NCI-H1417 treated with DMSO at 0.1 percent for 48 hours (cell line): ENCODE data around the gene RNF215.

Experiments
- DNase-seq: peaks from one replicate; lab custom pipeline; 2025; lab: John Stamatoyannopoulos, UW

The RNF215 gene

DNA sequence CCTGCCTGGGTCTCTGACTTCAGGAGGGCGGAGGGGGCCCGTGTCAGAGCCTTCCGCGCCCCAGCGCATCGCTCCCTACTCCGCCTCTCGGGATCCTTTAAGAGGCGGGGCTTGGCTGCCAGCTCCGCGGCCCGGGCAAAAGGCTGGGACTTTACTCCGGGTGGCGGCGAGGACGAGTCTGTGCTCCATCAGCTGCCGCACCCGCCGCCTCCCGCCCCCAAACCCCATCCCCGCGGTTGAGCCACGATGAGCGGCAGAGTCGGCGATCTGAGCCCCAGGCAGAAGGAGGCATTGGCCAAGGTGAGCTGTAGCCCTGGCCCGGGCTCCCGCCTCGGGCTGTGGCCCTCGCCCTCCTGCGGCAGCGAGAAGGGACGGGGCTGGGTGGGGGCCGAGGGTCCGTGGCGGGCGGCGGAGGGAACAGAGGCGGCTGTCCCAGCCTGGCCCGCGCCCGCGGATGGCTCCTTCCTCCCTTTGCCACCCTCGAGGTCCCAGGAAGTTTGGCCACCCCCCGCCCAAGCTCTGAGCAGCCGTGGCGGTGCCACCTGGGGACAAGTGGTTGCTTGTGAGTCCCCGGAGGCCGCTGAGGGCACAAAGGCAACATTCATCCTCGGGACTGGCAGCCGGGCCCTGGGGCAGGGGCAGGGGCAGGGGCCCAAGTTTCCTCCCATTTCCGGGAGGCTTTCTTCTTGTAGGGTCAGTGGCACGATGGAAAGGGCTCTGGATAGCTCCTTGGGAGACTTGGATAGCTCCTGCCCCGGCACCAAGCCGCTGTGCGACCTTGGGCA, 9.9 kb upstream of the RNF215 start, which contains the start of gene SEC14L2:
Gene SEC14L2 (plus strand): TSS at position 148 of the 785 bp plus-strand sequence. CDS start 99 bp downstream, at position 247.
- no peak for DNase-seq

DNA sequence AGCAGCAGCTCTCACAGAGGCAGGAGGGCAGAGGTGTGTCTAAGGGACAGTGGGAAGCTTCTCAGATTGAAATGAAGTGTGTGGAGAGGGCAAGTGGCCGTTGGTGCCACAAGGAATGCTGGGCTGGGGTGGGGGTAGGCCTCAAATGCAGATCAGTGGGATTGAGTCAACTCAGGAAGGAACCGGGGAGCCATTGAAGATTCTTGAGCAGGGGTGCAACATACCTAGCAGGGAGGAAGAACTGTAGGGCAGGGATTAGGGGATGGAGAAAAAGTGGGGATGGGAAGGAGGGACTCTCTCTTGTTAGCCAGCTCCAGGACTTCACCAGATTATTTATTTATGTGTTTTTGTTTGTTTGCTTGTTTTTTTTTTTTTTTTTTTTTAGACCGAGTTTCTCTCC, 6.7 kb upstream of the RNF215 start:
- DNase-seq: no peak

DNA sequence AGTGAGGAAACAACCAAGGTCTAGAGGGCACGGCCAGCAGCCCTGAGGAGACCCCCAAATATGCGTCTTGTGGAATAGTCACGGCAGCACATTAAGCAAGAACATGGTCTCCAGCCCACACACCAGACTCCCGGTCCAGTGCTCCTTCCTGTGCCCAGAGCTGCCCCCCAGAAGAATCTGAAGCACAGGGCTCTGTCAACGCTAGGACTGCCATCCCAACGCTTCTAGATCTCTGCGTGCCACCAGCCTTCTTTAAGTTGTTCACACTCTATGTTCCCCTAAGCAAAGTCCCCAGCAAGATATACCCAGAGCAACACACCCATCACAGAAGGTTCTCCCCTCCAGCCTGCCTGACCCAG, 6.1 kb upstream of the RNF215 start:
- no peak for DNase-seq

DNA sequence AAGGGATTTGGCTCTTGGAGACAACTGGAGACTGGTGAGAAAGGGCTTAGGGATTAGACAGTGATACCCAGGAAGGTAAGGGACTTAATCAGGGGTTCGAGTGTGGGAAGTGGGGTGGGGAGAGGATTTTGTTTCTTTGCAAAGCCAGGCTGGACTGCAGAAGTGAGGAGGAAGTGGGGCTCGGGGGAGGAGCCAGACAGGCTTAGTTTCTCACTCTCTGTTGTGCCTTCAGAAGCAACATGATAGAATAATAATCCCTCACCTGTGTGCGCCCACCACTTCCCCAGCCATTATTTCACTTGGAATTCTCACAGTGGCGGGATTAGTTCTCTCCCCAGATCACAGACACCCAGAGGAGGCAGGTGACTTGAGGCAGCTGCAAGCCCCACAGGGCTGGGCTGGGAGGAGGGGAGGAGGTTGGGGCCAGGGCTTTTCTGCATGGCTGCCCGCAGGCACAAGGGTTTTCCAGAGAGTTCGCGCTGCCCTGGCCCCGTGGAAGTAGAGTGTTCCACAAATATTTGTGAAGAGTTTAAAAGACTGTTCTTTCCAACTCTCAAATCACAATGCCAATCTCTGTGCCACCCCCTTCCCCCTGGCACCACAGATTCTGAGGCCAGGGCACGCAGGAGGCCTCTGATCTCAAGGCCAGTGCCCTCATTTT, 5.6 kb upstream of the RNF215 start:
- DNase-seq: no peak

DNA sequence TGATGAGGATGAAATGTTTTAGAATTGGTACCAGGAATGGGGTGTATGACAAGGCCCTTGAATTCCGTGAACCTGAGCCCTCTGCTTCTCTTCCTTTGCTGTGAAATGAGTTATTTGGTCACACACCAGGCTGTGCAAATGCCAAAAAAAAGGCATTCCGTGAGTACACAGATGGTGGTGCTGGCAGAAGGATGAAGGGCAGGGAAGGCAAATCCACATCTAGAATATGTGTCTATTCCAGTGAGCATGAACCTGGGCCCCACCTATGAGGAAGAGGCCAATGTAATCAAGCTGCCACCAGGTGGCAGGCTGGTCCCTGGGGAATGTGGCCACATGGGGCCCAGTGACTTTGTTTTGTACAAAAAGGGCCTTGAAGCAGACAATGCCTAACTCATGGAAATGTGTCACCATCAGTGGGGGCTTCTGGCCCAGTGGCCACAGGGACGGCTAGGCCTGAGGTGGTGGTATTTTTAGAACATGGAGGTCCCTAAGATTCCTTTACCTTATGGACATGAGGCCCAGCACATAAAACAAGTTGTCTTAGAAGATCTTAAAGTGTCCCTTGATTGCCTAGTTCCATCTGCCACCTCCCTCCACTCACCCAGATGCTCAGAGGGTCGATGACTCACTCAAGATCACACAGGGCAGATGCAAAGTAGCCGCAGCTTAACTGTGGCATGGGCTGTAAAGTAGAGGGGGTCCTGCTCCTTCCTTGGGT, 3.9 kb upstream of the RNF215 start:
- DNase-seq: no peak

DNA sequence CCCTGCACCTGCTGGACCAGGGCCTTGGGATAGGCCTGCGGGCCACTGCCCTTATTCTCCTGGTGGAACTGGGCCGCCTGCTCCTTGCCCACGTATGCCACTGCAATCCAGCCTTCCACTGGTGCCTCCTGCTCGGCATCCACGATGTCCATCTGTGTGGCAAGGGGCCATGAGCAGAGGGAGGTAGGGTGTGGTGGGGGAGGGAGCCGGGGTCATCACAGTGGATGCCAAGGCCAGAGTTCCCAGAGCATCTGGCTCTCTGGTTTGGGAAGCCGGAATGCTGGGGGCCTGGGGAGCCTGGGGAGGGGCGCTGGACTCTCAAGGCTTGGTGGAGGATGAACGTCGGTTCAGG, 627 bp downstream of the RNF215 start:
- no peak for DNase-seq

DNA sequence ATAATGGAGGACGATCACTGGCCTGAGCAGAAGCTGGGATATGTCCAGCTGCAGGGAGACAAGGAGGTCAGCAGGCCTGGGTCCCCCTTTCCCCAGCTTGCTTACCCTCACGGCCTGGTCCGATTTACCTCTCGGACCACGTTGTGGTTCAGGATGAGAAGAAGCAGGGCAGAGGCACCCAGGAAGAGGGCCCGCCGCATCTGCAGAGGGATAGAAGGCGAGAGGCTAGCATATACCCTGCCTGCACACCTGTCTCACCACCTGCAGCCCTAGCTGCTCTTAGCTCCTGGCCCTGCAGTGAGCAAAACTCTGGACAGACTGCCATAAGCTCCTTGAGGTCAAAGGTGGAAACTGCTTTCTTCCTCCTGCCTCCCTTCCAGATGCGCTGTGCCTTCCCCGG, 1.3 kb downstream of the RNF215 start:
- DNase-seq: no peak

DNA sequence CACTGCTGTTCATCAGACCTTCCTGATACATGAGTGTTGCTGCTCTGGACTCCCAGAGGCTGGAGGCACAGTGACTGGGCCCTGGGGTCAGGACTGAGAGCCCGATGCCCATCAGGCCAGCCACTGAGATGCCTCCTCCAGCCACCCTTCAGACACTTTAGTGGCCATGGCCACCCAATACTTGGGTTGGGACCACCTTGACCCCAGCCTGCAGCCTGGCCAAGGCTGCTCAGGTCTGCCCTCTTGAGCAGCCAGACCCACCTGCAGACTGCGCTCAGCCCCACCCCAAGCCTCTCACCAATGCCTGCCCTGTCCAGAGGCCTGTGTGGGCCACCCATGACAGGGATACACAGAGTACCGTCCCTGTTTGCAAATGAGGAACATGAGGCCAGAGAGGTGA, 4.2 kb downstream of the RNF215 start:
- DNase-seq: no peak

DNA sequence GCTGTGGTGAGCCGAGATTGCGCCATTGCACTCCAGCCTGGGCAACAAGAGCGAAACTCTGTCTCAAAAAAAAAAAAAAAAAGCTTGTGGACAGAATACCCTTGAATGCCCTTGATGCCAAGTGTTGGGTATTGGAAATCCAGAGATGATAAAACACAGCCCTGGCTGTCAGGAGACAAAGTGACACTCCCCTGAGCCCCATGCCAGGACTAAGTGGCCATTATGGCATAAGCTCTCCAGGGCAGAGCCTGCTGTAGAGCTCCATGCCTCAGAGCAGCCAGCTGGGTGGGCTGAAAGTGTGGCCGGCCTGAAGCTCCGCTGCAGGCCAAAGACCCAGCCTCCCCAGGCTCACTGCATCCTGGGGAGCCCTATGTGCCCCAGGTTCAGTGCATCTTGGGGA, 4.9 kb downstream of the RNF215 start:
- DNase-seq: no peak

DNA sequence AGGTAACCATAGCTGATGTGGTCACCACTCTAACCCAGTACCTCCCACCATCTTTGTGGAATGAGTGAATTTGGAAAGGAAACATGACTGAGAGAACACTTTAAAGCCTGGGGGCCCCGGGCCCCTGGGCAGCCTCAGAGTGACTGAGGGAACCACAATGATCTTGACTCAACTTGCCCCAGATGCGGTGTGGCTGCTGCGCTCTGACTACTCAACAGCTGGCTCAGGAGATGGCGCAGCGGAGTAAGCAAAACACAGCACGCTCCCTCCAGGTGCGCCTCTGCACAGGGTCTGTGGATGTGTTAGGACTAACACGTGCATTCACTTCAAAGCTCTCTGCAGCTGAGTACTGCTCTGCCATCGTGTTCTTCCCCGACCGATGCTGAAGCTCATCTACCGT, 5.9 kb downstream of the RNF215 start:
- no peak for DNase-seq

DNA sequence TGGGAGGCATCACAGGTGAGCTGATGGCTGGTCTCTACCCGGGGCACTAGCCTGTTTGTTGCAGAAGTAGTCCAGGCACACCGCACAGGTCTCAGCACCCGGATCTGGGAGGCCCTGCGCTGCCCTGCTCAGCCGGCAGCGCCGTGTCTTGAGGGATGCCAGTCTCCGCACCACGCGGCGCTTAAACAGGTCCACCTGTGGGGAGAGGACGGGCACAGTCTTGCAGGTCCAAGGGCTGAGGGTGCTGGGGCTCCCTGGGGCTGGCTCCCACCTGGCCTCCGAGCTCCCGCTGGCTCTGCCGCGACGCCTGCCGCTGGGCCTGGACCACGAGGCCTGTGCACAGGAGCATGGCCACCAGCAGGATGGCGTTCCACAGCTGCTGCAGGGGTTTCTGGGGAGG, 7.2 kb downstream of the RNF215 start:
- DNase-seq: no peak

DNA sequence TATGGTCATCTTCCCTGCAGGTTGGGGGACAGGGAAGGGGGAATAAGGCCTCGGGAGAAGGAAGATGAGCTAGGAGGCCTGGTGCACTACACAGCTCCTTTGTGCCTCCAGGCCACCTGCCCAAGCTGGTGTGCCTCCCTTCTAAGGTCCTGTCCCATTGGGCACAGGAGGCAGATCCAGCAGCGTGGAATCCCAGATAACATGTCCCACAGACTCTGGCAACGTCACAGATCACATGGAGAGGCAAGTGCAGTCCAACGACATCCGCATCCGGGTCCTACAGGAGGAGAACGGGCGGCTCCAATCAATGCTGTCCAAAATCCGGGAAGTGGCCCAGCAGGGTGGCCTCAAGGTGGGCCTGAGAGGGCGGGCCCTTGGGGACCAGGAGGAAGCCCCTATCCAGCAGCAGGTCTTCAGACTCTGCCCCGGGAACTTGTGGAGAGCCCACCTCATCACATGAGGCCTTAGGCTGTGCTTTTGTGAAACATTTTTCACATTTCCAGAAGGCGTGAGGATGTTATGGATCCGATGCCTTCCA, 11.8 kb downstream of the RNF215 start:
- no peak for DNase-seq

DNA sequence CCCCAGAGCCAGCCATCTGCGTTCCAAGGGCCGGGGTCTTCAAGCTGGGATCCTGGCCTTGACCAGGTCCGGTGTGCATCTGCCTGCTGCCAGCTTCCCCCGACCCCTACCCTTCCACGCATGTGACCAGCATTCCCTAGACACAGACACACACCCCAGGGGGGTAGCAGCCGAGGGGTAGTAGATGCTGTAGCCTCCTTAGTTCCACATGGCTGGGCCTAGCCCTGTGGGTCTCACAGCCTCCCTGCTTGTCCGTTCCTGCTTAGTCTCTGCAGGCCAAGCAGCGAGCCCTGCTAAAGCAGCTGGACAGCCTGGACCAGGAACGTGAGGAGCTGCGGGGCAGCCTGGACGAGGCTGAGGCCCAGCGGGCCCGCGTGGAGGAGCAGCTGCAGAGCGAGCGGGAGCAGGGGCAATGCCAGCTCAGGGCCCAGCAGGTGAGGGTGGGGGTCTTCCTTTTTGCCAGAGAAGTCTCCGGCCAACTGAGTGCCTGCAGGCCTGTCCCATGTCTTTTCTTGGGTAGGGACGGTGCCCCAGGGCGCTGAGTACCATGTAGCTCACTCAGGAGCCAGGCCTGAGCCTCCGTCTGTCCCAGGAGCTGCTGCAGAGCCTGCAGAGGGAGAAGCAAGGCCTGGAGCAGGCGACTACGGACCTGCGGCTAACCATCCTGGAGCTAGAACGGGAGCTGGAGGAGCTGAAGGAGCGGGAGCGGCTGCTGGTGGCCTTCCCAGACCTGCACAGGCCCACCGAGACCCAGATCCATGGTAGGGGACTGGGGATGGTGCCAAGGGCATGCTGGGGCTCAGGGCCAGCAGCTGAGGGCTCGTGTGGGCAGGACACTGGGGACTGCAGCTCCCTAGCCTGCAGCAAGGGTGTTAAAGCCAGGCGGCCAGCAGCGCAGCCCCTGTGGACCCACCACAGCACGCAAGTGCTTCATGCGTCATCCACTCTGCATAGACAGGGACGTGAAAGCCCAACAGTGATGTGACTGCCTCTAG, 13.6 kb downstream of the RNF215 start:
- DNase-seq: no peak

DNA sequence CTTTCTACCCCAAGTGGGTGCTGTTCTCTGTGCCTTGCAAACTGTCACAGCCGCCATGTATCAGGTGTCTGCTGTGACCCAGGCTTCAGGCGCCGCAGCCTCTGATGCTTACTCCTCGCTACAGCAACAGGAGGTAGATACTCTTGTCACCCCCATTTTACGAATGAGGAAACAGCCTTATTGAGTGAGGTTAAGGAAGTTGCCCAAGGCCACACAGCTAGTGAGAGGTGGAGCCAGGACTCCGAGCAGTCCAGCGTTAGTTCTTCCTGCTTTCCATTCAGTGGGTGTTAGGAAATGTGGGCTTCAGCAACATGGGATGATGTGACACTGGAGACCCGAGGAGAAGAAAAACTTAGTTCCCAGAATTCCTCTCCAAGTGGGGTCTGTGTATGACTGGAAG, 14.3 kb downstream of the RNF215 start:
- no peak for DNase-seq

DNA sequence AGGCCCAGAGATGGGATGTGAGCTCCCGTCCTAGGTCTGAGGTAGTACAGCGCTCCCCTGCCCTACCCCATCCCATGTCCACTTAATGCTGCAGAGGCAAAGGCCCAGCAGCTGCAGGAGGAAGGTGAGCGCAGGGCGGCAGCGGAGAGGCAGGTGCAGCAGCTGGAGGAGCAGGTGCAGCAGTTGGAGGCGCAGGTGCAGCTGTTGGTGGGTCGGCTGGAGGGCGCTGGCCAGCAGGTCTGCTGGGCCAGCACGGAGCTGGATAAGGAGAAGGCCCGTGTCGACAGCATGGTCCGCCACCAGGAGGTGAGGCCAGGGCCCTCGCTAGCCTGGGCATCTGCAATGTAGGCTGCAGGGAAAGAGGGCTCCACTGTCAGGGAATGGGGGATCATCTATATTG, 15.2 kb downstream of the RNF215 start:
- DNase-seq: no peak

DNA sequence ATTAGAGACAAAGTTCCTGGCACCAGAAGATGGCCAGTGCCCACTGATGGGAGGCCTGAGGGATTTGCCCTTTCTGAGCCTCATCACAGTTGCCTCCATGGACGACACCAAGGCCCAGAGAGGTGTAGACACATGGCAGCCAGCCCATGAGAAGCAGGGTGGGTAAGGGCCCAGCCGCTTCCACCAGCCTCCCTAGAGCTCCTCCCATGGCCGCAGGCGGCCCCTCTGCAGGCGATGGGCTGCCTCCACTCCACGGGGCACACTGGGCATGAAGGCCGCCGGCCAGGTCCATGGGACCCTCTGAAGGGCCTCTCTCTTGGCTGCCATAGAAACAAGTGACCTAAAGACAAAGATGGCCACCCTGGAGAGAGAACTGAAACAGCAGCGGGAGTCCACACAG, 15.9 kb downstream of the RNF215 start:
- no peak for DNase-seq

DNA sequence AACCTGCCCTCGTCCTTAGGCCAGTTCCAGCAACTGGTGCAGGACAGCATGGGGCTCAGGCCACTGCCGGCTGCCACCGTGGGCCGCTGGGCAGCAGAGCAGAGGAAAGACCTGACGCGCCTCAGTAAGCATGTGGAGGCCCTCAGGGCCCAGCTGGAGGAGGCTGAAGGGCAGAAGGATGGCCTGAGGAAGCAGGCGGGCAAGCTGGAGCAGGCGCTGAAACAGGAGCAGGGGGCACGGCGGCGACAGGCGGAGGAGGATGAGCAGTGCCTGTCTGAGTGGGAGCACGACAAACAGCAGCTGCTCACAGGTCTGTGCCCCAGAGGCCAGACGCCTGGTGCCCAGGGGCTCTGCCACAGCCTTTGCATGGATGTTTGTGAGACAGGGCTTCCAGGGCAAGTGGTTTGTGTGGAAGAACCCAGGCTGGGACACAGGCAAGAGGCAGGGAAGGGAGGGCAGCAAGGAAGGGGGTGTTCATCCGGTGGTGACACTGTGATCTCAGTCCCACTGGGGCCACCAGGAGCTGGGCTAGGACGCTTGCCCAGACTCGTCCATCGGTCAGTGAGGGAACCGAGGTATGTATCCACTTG, 16.5 kb downstream of the RNF215 start:
- no peak for DNase-seq

DNA sequence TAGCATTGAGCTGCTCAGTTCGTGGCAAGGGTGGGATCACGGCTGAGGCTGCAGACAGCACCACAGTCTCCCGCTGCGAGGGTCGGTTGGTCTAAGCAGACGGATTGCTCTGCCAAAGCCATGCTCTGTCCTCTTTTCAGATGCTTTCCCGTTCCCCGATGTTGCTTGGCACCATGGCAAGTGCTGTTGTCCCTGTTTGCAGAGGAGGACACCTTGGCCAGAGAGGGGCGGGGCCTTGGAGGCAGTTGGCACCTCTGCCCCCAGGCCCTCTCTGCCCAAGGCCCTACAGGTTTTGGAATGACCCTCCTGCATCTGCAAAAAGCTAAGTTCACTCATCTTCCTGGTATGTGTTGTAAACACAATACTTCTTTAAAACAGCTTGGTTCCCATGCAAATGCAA, 18.8 kb downstream of the RNF215 start:
- DNase-seq: no peak

DNA sequence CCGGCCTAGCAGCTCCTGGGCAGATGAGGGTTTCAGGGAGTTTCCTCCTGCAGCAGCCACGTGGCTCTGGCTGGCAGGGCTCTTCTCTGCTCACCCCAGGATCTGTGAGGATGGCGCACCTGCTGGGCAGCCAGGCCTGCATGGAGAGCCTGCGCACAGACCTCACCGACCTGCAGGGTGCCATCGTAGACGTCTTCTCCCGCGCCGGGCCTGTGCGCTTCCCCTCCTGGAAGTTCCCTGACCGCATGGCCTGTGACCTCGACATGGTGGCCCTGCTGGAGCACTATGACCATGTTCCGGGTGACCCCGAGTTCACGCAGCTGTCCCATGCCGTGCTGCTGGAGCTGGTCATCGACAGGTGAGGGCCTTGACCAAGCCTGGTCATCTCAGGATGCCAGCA, 21.3 kb downstream of the RNF215 start:
- no peak for DNase-seq

DNA sequence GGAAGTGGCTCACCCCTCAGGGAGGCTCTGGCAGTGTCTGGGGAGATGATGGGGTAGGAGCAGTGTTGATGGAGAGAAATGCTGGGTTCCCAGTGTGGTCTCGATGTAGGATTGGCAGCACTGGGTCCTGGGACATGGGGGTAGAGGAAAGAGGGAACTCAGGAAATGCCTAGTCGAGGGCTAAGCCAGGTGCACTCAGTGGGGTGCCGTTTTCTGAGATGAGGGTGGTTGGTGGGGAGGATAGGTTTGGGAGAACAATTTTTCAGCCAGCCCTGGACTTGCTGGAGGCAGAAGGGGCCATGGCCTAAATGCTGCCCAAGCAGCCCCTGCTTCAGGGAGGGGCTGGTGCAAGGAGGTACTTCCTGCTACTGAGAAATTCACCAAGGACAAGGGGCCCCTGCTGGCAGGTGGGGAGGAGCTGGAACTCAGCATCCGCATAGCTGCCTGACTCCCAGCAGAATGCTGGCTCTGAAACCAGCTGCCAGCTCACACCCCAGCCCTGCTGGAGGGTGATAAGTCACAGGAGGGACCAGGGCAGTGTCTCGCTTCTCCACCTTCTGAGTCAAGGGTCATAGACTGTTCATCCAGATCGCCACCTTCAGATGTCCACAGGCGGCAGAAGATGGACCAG, 24.4 kb downstream of the RNF215 start:
- DNase-seq: no peak
